A549 (cell line): ENCODE results near the gene MPRIP.

Experiments
- BCL3 ChIP-seq: fragments of >200 bp; sonication (Bioruptor Twin); formaldehyde crosslinking; IDR thresholded peaks from 3 replicates; pipeline ENCODE4 v1.6.1; 2016
- CEBPB ChIP-seq, 2 experiments: fragments of >200 bp in 1 of 2; sonication (Bioruptor Twin) in 1 of 2; formaldehyde crosslinking in 1 of 2; IDR thresholded peaks; 2 replicates each; pipeline ENCODE4 v1.6.1; 2012 to 2016
- EHMT2 ChIP-seq: fragments of 200-600 bp; sonication (generic); IDR thresholded peaks from 2 replicates; pipeline ENCODE4 v1.6.1; 2016; ENCODE audit warnings: antibody characterized with exemption, low read depth, mild to moderate bottlenecking, moderate library complexity
- ELK1 ChIP-seq: fragments of 150-350 bp; IDR thresholded peaks from 2 replicates; pipeline ENCODE4 v1.6.1; 2014; ENCODE audit warnings: low read depth, mild to moderate bottlenecking, low read length
- EP300 ChIP-seq, 2 experiments: fragments of >200 bp; sonication (Bioruptor Twin); formaldehyde crosslinking; IDR thresholded peaks; 2 replicates in 1 of 2; 3 replicates in 1 of 2; pipeline ENCODE4 v1.6.1; 2016 to 2017
- ESRRA ChIP-seq: fragments of 150-350 bp; IDR thresholded peaks from 2 replicates; pipeline ENCODE4 v1.6.1; 2014; ENCODE audit warnings: mild to moderate bottlenecking, low read length, borderline replicate concordance
- JUN ChIP-seq, 2 experiments: fragments of >200 bp; sonication (Bioruptor Twin); formaldehyde crosslinking; IDR thresholded peaks; 2 replicates in 1 of 2; 3 replicates in 1 of 2; pipeline ENCODE4 v1.6.1; 2016 to 2017
- POLR2A ChIP-seq: IDR thresholded peaks from 2 replicates; pipeline ENCODE4 v1.6.1; 2012; ENCODE audit warnings: mild to moderate bottlenecking, low read length
- RARB ChIP-seq: fragments of 250-450 bp; sonication (Bioruptor Pico); IDR thresholded peaks from 2 replicates; pipeline ENCODE4 v1.8.0; 2021; ENCODE audit warnings: mild to moderate bottlenecking, moderate library complexity
- REST ChIP-seq: fragments of 200-600 bp; sonication (generic); IDR thresholded peaks from 2 replicates; pipeline ENCODE4 v1.6.1; 2016; ENCODE audit warnings: antibody characterized with exemption, mild to moderate bottlenecking, moderate library complexity
- TF ChIP-seq, protein P1 (sequence below): fragments of >200 bp; sonication (Bioruptor Twin); formaldehyde crosslinking; IDR thresholded peaks from 3 replicates; pipeline ENCODE4 v1.5.1; 2016
- TF ChIP-seq, protein P2 (sequence below): IDR thresholded peaks from 2 replicates; pipeline ENCODE4 v1.6.1; 2012

DNA sequence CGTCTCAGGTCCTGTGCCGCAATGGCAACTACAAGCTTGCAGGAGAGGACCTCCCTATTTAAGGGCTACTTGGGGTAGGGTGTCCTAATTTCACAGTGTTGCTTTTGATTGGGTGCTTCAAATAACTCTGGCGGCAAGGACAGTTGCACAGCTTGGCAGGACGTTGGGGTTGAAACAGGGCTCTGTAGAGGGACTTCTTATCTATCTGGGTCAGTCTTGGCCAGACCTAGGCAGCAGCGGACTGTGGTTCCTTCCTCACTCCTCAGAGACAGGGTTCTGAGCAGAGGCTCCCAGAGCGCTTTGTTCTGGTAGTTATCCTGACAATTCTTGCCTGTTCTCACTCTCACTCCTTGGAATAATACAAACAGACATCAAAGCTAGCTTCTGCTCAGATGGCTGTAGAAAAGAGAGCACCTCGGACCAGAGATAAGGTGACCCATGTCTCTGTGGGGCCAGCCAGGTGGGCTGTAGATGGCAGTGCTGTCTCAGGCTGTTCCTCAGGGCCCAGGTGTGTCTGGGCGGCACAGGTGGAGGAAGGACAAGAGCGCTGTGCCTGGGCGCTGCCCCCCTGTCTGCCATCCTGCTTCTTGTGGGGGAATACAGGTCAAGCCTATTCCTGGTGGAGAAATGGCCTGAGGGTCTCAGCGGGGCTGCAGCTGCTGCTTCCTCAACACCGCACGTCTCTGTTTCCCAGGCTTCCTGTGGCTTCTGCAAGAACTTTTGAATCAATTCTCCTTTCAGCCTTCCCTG is 102.8 kb downstream of the MPRIP start:
- TF ChIP-seq POLR2A (no peak), REST (no peak), EP300 (IDR thresholded peaks at IDR 0.05) (no peak), ESRRA (no peak), RARB (no peak), CEBPB (IDR thresholded peaks at IDR 0.05) (no peak), BCL3 (no peak), EHMT2 (no peak), ELK1 (no peak), JUN (IDR thresholded peaks at IDR 0.05) (0 out of 5 replicates have a peak, but pooled peaks of 1 of the 2 experiments have one; percentile 1)
- TF ChIP-seq, protein P1, sequence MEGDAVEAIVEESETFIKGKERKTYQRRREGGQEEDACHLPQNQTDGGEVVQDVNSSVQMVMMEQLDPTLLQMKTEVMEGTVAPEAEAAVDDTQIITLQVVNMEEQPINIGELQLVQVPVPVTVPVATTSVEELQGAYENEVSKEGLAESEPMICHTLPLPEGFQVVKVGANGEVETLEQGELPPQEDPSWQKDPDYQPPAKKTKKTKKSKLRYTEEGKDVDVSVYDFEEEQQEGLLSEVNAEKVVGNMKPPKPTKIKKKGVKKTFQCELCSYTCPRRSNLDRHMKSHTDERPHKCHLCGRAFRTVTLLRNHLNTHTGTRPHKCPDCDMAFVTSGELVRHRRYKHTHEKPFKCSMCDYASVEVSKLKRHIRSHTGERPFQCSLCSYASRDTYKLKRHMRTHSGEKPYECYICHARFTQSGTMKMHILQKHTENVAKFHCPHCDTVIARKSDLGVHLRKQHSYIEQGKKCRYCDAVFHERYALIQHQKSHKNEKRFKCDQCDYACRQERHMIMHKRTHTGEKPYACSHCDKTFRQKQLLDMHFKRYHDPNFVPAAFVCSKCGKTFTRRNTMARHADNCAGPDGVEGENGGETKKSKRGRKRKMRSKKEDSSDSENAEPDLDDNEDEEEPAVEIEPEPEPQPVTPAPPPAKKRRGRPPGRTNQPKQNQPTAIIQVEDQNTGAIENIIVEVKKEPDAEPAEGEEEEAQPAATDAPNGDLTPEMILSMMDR, result no peak
- TF ChIP-seq, protein P2, sequence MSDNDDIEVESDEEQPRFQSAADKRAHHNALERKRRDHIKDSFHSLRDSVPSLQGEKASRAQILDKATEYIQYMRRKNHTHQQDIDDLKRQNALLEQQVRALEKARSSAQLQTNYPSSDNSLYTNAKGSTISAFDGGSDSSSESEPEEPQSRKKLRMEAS, result no peak
